ENCODE data around the gene SRPK1.

- TF ChIP-seq CTCF (IDR thresholded peaks at IDR 0.05), result no peak
- TF ChIP-seq POLR2A (IDR thresholded peaks at IDR 0.05), result no peak
Observed at GRCh38 chr6:35839019-35839418, 81.9 kb downstream of the SRPK1 start.

Measured in uterus (tissue), 2 donors.